Left ventricle myocardium inferior (tissue), 1 donor: ENCODE results near the gene DSTN. TPM values are rescaled to one million over a fixed set of nuclear protein-coding genes. Genes with fewer than 3 reads are reported as not detected.

Experiments
- DNase-seq: peaks from one replicate; pipeline ENCODE4 v3.0.0-alpha.2; 2020
- H3K27ac ChIP-seq: fragments of 200-600 bp; replicated peaks from 2 replicates; pipeline ENCODE4 v1.8.0; 2021
- H3K27me3 ChIP-seq: fragments of 200-600 bp; 2 replicates; pipeline ENCODE4 v1.8.0; 2021; ENCODE audit warnings: low read depth
- H3K36me3 ChIP-seq: fragments of 200-600 bp; 2 replicates; pipeline ENCODE4 v1.8.0; 2021
- H3K4me1 ChIP-seq: fragments of 200-600 bp; 2 replicates; pipeline ENCODE4 v1.8.0; 2021
- H3K4me3 ChIP-seq: fragments of 200-600 bp; 2 replicates; pipeline ENCODE4 v1.8.0; 2021; ENCODE audit warnings: mild to moderate bottlenecking, moderate library complexity
- H3K9me3 ChIP-seq: fragments of 200-600 bp; replicated peaks from 2 replicates; pipeline ENCODE4 v1.8.0; 2021
- CTCF ChIP-seq: fragments of 200-600 bp; IDR thresholded peaks from 2 replicates; pipeline ENCODE4 v1.8.0; 2021; ENCODE audit warnings: antibody characterized with exemption, mild to moderate bottlenecking, borderline replicate concordance
- intact Hi-C: fragments of 100-400 bp; cut with micrococcal nuclease; formaldehyde crosslinking; loops from one replicate; pipeline ENCODE4 v1.11.0; 2022
- total RNA-seq: library from RNA; stranded (reverse); fragmentation: NEBNext Ultra II Directional; extraction: Animal tissue kit (Norgen Biotek cat#: 25700); gene quantifications from one replicate; pipeline ENCODE4 v1.2.1, GENCODE V29; 2021
- donor health status: DM: no; HTN: yes; CAD: no; lungs with severe emphysema.

The DSTN gene
- total RNA-seq, 1 donor from 2014 or later = 635 TPM

- DNase-seq = peak; percentile 37
- intact Hi-C loops = no loop called here
- Histone ChIP-seq H3K9me3 (no peaks in the 10 kb centered on the region), H3K36me3 (no peaks in the 10 kb centered on the region), H3K27me3 (no peaks in the 10 kb centered on the region), H3K27ac (peak overlapping the region; percentile 98), H3K4me3 (peak overlapping the region; percentile 90), H3K4me1 (peaks cover 75% of the 10 kb centered on the region)
- no peak for TF ChIP-seq CTCF
These were observed 675 bp downstream of the DSTN start for GRCh38 chr20:17570347-17571152.

GRCh38 chr20:17571153-17571527 is 1.3 kb downstream of the DSTN start:
- Histone ChIP-seq H3K9me3 (no peaks in the 10 kb centered on the region), H3K36me3 (no peaks in the 10 kb centered on the region), H3K27ac (peak overlapping the region; percentile 98), H3K27me3 (no peaks in the 10 kb centered on the region), H3K4me3 (peak overlapping the region; percentile 90), H3K4me1 (peaks cover 81% of the 10 kb centered on the region)
- intact Hi-C loops = no loop called here
- TF ChIP-seq CTCF = no peak
- no peak for DNase-seq

GRCh38 chr20:17572034-17572638 is 2.3 kb downstream of the DSTN start:
- Histone ChIP-seq H3K4me3 (peak overlapping the region; percentile 90), H3K27me3 (no peaks in the 10 kb centered on the region), H3K36me3 (no peaks in the 10 kb centered on the region), H3K9me3 (no peaks in the 10 kb centered on the region), H3K27ac (peak overlapping the region; percentile 98), H3K4me1 (peaks cover 91% of the 10 kb centered on the region)
- DNase-seq = no peak
- intact Hi-C loops = no loop called here
- no peak for TF ChIP-seq CTCF

GRCh38 chr20:17573463-17573862 is 3.6 kb downstream of the DSTN start:
- TF ChIP-seq CTCF = no peak
- no peaks in the 10 kb centered on the region for H3K9me3 ChIP-seq
- H3K4me1 ChIP-seq = peaks cover 90% of the 10 kb centered on the region
- H3K36me3 ChIP-seq = no peaks in the 10 kb centered on the region
- peak overlapping the region; percentile 98 for H3K27ac ChIP-seq
- H3K4me3 ChIP-seq = peak overlapping the region; percentile 90
- intact Hi-C loops = no loop called here
- no peak for DNase-seq
- no peaks in the 10 kb centered on the region for H3K27me3 ChIP-seq

GRCh38 chr20:17576215-17576614 is 6.3 kb downstream of the DSTN start:
- Histone ChIP-seq H3K4me1 (peaks cover 98% of the 10 kb centered on the region), H3K4me3 (peak overlapping the region; percentile 8), H3K27me3 (no peaks in the 10 kb centered on the region), H3K27ac (no peak overlapping the region), H3K36me3 (no peaks in the 10 kb centered on the region), H3K9me3 (no peaks in the 10 kb centered on the region)
- no peak for DNase-seq
- TF ChIP-seq CTCF = no peak
- intact Hi-C loops = no loop called here
